ENCODE data around the gene CRADD.

GRCh38 chr12:93819050-93819491 lies 141.9 kb downstream of the CRADD start:
- no peak for TF ChIP-seq POLR2A (IDR thresholded peaks at IDR 0.05)
- TF ChIP-seq, protein P1, sequence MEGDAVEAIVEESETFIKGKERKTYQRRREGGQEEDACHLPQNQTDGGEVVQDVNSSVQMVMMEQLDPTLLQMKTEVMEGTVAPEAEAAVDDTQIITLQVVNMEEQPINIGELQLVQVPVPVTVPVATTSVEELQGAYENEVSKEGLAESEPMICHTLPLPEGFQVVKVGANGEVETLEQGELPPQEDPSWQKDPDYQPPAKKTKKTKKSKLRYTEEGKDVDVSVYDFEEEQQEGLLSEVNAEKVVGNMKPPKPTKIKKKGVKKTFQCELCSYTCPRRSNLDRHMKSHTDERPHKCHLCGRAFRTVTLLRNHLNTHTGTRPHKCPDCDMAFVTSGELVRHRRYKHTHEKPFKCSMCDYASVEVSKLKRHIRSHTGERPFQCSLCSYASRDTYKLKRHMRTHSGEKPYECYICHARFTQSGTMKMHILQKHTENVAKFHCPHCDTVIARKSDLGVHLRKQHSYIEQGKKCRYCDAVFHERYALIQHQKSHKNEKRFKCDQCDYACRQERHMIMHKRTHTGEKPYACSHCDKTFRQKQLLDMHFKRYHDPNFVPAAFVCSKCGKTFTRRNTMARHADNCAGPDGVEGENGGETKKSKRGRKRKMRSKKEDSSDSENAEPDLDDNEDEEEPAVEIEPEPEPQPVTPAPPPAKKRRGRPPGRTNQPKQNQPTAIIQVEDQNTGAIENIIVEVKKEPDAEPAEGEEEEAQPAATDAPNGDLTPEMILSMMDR (IDR thresholded peaks at IDR 0.05 in 8 of 11, conservative IDR thresholded peaks at IDR 0.05 in 3 of 11), result no peak
